Hematopoietic multipotent progenitor cell treated with erythropoietin and hydrocortisone succinate and interleukin-3 and kit ligand, for 4 days (in vitro differentiated cells): ENCODE measurements around the gene PPP1R1C.
A peak's percentile ranks its signal among the peaks of the same experiment; 100 is the strongest.
"Not testable (repeated sequence)": the region's sequence is repeated elsewhere in the genome, so short reads cannot be mapped to it uniquely, and the experiment has no call there.

ENCODE experiments used
- DNase-seq: peaks from one replicate; pipeline ENCODE4 v3.0.0-alpha.2; 2015

The PPP1R1C gene, protein sequence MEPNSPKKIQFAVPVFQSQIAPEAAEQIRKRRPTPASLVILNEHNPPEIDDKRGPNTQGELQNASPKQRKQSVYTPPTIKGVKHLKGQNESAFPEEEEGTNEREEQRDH

DNA sequence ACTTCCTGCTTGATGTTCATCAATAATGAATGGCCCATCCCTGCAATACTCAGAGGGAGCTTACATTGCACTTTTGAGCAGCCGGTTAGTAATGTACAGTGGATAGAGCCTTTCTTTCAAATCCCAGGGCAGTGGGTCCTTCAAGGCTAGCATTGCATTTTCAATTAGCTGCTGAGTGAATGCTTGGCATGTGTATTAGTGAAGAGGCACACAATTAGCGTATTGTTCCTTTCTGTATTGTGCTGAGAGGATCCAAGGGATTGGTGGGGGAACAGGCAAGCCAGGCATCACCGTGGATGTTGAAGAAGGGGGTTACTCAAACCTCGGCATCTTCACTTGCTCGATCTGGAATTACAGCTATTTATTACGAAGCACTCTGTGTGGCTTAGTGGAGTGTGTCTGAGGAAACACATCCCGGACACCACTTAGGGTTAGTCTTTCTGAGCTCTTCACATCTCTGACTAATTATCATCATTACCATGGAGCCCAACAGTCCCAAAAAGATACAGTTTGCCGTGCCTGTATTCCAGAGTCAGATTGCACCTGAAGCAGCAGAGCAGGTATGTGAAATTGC, at the start of gene PPP1R1C:
TSS of gene PPP1R1C (plus strand) at position 222 of the 574 bp plus-strand sequence. CDS start at position 480, 258 bp downstream.
- DNase-seq, result no peak

- DNase-seq, result peak; percentile 72
Measured at GRCh38 chr2:181937473-181937872, 48.2 kb upstream of the PPP1R1C start.

DNA sequence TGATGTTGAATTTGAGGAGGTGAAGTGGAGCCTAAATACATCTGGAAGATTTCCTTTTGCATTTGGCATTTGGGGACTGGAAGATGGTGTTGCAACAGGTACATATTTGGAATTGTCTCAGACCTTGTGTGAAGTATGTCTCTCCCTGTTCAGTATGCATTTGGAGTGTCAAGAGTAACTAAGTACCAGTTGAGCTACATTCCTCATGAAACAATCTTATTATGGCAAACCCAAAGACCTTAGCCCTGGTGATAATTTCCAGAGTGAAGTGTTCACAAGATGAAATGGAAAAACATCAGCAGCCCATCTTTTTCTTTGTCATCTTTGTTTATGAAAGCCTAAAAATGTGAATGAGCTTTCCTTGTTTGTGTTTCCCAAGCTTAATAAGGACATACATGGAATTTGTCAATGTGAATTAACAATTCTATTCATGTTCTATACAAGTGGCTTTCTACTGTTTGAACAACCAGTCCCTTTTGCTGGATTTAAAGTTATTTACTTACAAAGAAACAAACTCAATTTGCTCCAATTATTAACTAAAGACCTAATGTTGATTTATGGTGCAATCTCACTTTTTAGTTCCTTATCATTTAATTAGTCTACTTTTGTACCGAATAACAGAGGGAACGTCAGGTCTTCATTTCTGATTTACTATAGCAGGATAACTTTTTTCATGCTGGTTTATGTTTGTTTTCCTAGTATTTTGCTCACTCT, 42.1 kb upstream of the PPP1R1C start:
- no peak for DNase-seq

- no peak for DNase-seq
Measured at GRCh38 chr2:181944164-181944913, 41.3 kb upstream of the PPP1R1C start.

- DNase-seq, result no peak
Measured at GRCh38 chr2:181944914-181945291, 40.8 kb upstream of the PPP1R1C start.

GRCh38 chr2:181946444-181947127, 39.1 kb upstream of the PPP1R1C start:
- DNase-seq, result no peak

DNA sequence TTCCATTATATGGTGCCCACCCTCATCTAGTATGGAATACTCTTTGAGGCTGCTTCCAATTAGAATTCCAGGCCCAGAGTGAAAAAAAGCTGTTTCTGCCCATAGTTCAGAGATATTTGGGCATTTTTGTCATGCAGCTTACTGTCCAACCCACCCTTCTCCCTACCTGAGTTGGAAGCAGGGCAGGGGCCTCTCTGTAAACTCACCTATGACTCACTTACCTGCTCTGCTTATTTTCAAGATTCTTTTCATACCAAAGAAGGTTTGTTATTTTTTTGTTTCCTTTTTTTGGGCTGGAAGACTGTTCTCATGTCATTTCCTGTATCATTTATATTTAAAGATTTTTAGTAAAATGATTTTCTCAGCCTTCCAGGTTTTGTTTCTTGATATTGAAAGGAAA, 38.4 kb upstream of the PPP1R1C start:
- no peak for DNase-seq

DNA sequence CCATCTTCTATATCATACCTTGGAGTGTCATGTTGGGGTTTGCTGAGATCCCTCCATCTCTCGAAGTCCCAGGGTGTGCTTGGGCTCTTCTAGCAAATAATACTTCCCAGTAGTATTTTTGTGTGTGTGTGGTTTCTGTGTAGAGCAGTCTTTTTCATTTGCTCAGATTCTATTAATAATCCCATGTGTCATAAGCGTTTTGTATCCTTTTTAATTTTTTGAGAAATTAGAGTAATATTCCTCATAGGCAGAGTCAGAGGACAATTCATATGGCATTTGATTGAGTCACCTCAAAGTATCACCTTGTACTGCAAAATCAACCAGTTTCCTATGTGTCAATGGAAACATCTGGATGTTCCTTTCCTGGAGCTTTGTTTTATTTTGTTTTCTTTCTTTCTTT, 37.4 kb upstream of the PPP1R1C start:
- DNase-seq, result no peak

DNA sequence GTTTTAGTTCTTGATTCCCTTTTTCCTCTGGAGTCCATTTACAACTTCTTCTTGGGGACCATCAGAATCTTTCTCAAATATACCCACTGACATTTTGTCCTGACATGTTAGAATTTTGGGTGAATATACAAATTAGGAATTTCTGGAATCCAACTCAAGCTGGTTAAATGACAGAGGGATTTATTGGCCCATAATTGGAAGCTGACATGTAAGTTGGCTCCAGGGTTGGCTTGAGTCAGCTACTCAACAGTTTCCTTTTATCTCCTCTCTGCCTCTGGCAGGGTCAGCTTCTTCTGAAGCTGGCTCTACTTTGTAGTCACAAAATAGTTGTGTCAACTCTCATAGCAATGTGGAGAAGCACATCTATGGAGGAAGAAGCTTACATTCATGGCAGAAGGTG, 36.6 kb upstream of the PPP1R1C start:
- no peak for DNase-seq

- no peak for DNase-seq
Measured at GRCh38 chr2:181952404-181953226, 33.0 kb upstream of the PPP1R1C start.

DNA sequence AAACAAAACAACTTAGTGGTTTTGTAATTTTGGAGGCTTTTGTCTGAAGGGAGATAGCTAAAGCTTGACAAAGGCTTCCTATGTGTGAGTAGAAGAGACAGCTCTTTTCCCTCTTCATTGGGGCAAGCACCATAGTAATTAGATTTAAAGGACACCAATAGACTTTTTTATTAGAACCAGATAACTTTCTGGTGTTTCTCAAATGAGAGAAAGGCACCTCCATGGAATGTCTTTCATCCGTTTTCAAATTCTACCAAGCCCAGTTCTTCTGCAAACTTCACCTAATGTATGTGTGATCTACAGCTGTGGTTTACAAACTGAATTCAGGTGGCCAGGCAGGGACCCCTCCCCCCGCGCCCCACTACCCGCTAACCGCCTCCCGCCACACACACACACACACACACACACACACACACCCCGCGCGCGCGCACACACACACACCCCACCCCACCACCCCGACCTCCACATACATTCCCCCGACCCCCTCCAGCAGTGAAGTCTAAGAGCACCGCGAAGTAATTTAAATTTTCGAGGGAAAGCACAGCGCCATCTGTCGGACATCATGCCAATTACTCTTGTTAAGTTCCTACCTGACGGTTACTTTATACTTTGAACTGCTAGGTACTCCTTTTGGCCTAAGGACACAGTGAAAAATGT, 31.6 kb upstream of the PPP1R1C start:
- peak; percentile 86 for DNase-seq

GRCh38 chr2:181954538-181954883, 31.1 kb upstream of the PPP1R1C start:
- DNase-seq, result no peak

GRCh38 chr2:181955010-181955409, 30.6 kb upstream of the PPP1R1C start:
- no peak for DNase-seq

DNA sequence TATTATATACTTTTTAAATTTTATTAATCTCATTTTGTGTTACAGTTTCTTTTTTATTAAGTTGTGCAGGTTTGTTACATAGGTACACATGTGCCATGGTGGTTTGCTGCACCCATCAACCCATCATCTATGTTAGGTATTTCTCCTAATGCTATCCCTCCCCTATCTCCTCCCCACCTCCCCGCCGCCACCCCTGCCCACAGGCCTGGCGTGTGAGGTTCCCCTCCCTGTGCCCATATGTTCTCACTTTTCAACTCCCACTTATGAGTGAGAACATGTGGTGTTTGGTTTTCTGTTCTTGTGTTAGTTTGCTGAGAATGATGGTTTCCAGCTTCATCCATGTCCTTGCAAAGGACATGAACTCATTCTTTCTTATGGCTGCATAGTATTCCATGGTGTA, 29.8 kb upstream of the PPP1R1C start:
- not testable (repeated sequence) for DNase-seq

GRCh38 chr2:181957668-181958067, 28.0 kb upstream of the PPP1R1C start:
- no peak for DNase-seq

DNA sequence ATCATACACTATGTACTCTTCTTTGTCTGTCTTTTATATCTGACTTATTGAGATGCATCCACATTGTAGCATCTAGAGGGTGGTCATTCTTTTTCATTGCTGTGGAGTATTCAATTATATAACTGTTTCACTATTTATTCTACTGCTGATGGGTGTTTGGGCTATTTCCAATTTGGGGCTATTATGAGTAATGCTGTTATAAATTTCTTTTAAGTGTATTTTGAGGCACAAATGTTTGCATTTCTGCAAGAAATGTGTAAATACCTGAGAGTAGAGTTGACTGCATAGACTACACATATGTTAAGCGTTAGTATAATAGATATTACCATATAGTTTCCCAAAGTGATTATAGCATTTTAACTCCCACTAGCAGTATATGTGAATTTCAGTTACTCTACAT, 26.9 kb upstream of the PPP1R1C start:
- no peak for DNase-seq

DNA sequence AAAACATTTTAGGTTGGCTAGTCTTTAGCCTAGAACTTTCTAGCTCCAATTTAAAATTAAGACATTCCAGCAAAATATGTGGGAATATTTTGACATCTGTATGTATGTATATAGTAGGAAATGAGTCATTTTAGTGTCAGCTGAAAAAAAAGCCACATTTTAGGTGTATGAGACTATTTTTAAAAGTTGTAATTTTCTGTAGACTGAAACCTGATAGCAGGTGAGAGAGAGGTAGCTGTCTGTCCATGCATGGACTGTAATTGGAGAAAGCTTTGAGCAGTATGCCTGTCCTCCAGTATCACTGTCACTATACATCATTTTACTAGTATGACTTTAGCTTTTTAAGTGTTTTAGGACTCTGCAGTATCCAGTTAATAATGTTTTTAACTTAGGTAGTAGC, 26.1 kb upstream of the PPP1R1C start:
- DNase-seq, result no peak

DNA sequence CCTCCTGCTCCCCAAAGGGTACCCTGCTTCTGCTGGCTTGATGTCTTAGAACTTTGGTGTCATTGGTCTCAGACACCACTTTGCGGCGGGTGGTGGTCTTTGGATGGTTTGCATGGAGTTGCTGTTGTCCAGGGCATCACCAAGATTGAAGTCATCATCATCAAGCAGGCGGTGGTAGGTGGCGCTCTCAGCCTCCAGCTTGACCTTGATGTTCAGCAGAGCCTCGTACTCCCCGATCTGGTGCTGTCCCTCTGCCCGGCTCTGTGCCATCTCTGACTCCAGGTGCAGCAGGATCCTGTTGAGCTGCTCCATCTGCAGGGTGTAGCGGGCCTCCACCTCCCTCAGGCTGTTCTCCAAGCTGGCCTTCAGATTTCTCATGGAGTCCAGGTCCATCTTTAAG, 24.5 kb upstream of the PPP1R1C start:
- not testable (repeated sequence) for DNase-seq

- no peak for DNase-seq
Measured at GRCh38 chr2:181962142-181962541, 23.5 kb upstream of the PPP1R1C start.

- DNase-seq, result no peak
Measured at GRCh38 chr2:181970160-181970794, 15.4 kb upstream of the PPP1R1C start.

DNA sequence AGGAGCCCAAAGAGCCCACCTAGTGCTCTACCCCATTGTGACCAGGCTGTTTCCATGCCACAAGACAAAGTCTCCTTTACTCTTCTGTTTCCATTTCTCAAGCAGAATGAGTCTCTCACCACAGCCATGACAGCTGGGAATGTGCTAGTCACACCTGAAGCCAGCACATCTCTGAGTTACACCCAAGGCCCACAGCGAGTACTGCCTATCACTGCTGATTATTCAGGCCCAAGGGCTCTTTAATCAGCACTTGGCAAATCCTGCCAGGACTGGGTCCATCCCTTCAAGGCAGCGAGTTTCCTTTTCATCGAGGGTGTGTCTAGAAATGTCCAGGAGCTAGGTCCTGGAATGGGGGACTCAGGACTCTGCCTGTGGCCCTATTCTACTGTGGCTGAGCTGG, 14.6 kb upstream of the PPP1R1C start:
- DNase-seq, result no peak
